Choroid plexus epithelial cell (primary cell): ENCODE measurements around the gene FMN1.
"Not testable (repeated sequence)": the region's sequence is repeated elsewhere in the genome, so short reads cannot be mapped to it uniquely, and the experiment has no call there.

Experiments used
- DNase-seq: peaks from one replicate; pipeline ENCODE4 v3.0.0-alpha.2; 2010; ENCODE audit warnings: low read depth
- H3K4me3 ChIP-seq: 2 replicates; pipeline ENCODE4 v1.5.1; 2011; ENCODE audit warnings: low read depth, mild to moderate bottlenecking, control low read depth, low read length, moderate library complexity
- CTCF ChIP-seq: conservative IDR thresholded peaks from 2 replicates; pipeline ENCODE4 v1.5.1; 2011; ENCODE audit warnings: low read depth, mild to moderate bottlenecking, control low read depth, inconsistent platforms, low read length, moderate library complexity

The FMN1 gene

DNA sequence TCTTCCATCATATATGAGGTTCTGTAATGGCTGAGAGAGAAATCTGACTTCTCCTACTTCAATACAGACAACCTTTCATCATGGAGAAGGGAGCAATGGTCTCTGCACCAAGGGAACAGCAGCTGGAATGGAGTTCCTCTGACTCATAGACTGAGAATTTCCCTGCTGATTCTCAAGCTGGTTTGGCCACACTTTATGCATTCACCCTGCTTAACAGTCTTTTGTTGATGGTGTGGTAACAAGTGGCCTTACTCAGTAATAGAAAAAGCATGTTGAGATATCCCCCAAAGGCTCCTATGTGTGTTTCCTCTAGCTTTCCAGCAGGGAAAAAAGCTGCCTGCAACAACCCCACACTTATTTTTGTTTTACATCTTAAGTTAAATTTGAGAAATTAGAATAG, 338.6 kb downstream of the FMN1 start:
- H3K4me3 ChIP-seq, result no peak overlapping the region
- peak; percentile 99 for DNase-seq
- TF ChIP-seq CTCF, result peak; percentile 19

GRCh38 chr15:32853592-32853991, 340.9 kb downstream of the FMN1 start:
- no peak overlapping the region for H3K4me3 ChIP-seq
- TF ChIP-seq CTCF, result no peak
- peak; percentile 62 for DNase-seq

DNA sequence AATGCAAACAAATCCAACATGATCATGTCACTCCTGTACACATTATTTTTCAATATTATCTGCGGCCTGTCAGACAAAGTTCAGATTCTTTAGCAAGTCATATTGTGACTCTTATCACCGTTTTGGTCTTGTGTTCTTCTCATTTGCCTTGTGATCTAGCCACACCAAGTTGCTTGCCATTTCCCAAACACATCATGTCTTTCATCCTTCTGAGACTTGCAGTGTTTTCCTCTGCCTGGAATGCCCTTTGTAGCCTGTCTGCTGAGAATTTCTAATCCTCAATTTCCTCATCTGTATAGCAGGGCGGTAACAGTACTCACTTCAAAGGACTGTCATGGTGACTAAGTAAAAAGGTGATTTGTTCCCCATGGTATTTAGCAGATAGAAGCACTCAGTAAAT, 341.7 kb downstream of the FMN1 start:
- peak; percentile 47 for DNase-seq
- TF ChIP-seq CTCF, result no peak
- H3K4me3 ChIP-seq, result no peak overlapping the region

- no peak for TF ChIP-seq CTCF
- H3K4me3 ChIP-seq, result no peak overlapping the region
- DNase-seq, result no peak
Observed at GRCh38 chr15:32852017-32852416, 342.5 kb downstream of the FMN1 start.

DNA sequence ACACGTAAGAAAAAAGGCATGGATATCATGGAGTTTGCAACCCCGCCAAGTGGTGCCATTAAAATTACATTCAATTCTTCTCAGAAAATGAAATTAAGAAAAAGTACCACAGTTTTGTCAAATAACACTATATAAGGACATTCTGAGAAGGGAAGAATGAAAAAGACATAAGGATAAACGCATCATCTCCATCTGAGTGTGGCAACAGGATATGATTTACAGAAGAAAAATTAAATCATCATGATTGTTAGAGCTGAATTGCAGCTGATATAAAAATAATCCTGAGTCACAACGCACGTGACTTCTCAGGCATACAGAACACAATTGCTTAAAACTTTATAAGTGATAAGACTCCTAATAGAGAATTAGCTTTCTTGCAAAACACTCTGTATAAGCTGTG, 342.9 kb downstream of the FMN1 start:
- H3K4me3 ChIP-seq, result no peak overlapping the region
- peak; percentile 85 for DNase-seq
- TF ChIP-seq CTCF, result no peak

- DNase-seq, result peak; percentile 98
- no peak for TF ChIP-seq CTCF
- H3K4me3 ChIP-seq, result no peak overlapping the region
Observed at GRCh38 chr15:32849769-32850668, 344.5 kb downstream of the FMN1 start.

GRCh38 chr15:32846671-32847070, 347.8 kb downstream of the FMN1 start:
- not testable (repeated sequence) for DNase-seq, H3K4me3 ChIP-seq
